GM19238 (cell line): ENCODE measurements around the gene MAP3K14.
A peak's percentile ranks its signal among the peaks of the same experiment; 100 is the strongest.

Experiments used
- DNase-seq: peaks from one replicate; pipeline ENCODE4 v3.0.0; 2011; ENCODE audit warnings: low spot score; ENCODE audit not compliant: insufficient read length

The MAP3K14 gene

DNA sequence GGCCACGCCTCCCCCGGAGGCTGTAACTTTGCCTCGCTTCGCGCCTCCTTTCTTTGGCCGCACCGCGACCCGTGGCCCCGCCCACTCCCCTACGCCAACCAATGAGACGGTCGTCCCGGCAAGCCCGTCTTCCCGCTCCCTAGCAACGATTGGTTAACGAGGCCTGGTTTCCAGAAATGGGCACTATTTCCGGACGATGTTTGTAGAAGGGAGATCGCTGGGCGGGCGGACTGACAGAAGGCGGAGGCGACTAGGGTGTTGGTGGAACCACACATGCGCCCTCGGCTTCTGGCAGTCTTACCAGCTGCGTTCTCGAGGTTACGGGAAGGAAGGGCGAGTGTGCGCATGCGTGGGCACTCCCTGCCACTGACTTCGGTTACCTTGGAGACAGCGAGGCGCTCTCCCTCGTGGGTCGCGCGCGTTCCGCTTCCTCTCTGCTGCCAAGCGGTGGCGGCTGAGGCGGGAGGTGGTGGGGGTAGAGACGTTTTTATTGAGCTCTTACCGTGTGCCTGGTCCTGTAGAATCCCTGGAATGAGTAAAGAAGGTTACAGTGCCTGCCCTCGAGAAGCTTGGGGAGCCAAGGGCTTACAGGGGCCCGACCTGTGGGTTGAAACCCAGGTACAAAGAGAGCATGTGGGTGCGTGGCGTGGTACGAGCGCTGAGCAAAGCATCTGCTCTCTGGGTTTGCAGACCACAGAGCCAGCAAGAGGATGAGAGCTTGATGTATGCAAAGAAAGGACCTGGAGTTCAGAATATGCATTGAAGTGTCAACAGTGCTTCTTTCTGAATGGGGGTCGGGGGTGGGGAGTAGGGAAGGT is 500 bp upstream of the MAP3K14 start:
- DNase-seq, result peak; percentile 94

DNA sequence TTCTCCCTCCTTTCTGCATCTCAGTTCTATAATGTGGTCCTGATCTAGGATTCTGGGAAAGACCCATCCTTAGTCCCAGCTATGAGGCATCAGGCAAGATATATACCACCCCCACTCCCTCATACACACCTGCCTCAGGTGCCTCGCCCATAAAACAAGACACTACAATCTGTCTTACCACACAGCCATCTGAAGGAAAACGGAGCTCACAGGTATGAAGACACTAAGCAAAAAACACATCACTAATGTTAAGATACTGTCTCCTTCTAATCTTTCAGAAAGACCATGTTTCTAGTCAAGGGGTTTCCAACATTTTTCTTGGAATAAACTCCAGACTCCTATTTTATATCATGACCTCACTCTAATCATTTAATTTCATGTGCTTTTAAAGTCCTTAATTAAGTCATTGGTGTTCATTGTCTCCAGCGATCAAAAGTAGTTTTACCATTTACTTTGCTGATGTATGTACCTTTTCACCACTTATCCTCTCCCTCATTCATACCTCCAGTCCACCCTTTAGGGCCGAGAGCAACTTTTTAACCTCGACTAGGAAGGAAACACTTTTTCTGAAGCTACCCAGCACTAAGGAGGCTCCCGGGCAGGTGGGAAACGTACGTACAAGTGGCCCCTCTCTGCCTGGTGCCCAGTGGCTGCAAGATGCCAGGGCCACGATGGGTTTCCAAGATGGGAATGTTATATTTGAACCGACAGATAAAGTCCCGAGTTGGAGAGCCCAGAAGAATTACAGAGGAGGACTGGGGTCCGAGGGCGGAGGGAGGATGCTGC is 979 bp downstream of the MAP3K14 start:
- DNase-seq, result no peak

DNA sequence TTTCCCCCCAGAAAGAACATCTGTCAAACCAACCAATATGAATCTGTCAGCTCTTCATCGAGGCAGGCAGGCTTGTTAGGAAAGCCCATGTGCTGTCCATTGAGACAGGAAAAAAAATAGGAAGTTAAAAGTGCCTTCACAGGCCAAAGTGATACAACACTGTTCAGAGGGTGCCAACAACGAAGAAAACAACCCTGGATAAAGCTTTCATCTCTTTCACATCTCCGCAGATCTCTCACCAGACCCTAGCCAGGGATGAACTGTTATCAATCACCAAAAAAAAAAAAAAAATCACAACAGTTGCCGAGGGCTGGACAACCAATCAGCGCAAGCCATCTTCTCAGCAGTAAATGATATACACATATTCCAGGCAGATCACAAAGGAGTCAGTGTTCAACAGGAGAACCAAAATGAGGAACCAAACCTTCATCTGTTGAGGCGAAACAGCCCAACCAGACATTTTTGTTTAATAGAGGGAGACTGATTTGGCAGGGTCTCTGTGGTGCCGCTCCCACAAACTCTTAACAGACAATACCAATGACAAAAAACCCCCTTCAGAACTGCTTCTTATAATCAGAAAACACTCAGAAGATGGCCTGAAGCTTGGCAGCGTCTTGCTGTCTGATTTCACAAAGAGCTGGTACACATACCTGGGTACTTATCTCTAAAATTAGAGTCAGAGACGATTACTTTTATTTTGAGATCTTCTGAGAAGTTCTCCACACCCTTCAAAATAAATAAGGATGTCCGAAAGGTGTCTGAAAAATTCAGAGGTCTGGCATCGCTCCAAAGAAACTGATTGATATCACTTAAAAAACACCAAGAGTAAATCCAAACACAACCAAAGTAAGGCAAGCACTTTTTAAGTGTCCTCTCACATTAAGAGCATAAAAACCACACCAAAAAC is 1.8 kb downstream of the MAP3K14 start:
- DNase-seq, result no peak

DNA sequence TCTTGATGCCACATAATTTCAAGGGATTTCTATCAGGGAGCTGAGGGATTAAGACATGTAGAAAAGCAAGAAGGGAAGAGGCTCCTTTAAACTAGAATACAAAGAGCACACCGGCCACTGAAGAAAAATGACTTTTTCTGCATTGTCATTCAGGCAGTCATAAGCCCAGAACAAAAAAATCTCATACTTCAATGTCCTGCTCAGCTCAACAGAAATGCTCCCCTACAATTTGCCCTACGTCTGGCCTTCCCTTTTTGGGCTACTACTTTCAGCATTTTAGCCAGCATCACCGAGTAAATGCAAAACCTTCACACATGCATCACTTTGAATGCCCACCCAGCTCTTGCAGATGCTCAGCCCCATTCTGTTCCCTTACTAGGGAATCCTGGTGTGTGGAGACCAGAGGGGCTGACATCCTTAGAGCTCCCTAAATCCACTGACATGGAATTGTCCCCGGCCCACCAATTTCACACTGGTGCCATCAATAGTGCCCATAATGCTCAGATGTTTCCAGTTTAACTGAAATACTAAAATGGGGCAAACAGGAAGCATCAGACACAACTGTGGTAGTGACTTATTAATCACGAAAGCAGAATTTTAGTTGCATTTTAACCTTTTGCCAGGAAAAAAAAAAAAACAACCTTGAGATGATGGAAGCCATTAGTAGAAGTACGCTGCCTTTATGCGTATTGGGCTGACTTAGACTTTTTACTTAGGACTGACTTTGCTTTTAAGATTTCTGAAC is 2.7 kb downstream of the MAP3K14 start:
- DNase-seq, result no peak

DNA sequence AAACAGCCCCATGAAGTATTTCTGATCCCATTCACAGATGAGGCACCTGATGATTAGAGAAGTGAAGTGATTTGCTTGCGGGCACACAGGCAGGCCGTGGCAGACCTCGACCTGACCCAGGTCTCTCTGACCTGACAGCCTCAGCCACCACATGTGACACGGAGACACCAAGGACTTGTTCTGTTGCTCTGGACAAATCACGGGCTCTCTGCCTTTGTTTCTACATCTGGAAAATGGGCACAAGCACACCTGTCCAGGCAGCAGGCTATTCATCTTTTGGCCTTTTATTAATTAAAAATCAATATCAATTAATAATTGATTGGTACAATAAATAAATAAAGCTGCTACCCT is 3.4 kb downstream of the MAP3K14 start:
- DNase-seq, result no peak

DNA sequence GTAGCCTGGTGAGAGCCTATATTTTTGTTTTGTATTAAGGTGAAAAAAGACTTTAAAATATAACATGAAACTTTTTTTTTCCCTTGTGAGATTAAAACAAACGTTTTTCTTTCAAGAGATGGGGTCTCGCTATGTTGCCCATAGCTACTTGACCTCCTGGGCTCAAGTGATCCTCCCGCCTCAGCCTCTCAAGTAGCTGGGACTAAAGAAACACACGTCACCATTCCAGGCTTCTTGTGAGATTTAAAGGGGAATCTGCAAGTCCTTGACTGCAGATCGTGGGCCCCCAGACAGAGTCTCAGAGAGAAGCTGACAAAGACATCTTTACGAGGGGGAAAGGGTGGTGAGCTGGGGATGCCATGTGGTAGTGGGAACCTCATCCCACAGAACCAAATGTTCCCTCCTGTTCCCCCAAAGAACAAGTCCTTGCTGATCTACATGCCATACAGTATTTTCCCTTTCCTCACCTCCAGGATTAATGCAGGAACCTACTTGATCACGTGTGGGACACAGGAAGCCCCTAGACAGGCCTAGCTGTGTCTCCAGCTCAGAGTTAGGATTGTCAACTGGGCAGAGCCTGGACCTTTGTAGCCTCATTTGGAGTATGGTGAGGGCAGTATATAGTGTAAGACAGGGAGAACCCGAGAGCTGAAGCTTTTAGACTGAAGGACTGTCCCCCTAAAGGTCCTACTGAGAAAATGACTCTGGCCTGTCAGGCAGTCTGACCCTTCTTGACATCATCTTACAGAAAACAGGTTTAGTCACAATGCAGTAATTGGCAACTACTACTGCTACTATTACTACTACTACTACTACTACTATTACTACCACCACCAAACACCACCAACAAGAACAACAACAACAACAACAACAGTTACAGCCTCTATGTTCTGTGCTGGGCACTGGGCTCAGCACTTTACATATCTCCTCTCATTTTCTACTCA is 4.1 kb downstream of the MAP3K14 start:
- DNase-seq, result no peak

DNA sequence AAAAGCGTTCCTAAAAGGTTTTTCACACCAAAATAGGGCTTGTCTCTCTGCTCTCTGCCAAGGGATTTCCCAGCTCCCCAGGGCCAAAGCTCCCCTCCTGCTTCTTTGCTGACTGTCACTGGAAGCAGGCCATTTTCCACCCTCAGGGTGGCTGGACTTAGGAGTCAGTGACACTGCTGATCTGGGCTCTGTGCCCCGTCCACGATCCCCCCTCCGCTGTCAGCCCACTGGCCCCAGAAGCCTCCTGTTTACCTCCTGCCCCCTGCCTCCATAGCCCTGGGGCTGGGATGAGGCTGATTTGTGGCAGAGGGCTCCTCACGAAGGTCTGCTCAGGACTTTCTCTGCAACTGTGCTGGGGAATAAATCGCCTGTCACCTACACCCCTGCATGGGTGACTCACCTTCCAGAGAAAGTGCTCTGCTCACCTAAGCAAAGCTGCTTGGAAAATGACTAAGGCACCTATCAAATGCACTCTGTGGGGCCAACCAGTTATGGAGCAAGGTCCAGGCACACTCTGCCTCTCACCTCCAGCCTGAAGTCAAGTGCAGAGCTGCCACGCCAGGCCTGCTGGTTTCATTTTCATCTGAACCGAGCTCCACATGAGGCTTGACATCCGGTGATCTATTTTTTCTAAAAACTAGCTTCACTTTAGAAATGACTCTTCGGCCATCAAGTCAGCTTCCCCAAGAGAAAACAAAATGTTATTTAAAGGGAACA is 4.9 kb downstream of the MAP3K14 start:
- peak; percentile 62 for DNase-seq

DNA sequence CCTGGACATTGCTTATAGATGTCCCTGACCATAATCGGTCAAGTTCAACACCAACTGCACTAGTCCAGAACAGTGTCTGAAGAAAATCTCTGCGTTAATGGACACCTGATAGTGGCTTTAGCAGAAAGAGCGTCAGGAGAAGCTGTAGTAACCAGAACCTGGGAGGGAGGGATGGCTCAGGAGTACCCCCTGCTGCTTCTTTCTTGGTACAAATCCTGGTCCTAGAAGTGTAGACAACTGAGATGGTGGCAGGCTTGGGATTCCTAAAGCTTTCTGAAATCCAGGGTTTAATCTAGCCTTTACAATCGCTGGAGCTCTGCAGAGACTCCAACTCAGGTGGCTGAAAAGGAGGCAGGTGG is 5.4 kb downstream of the MAP3K14 start:
- DNase-seq, result no peak

DNA sequence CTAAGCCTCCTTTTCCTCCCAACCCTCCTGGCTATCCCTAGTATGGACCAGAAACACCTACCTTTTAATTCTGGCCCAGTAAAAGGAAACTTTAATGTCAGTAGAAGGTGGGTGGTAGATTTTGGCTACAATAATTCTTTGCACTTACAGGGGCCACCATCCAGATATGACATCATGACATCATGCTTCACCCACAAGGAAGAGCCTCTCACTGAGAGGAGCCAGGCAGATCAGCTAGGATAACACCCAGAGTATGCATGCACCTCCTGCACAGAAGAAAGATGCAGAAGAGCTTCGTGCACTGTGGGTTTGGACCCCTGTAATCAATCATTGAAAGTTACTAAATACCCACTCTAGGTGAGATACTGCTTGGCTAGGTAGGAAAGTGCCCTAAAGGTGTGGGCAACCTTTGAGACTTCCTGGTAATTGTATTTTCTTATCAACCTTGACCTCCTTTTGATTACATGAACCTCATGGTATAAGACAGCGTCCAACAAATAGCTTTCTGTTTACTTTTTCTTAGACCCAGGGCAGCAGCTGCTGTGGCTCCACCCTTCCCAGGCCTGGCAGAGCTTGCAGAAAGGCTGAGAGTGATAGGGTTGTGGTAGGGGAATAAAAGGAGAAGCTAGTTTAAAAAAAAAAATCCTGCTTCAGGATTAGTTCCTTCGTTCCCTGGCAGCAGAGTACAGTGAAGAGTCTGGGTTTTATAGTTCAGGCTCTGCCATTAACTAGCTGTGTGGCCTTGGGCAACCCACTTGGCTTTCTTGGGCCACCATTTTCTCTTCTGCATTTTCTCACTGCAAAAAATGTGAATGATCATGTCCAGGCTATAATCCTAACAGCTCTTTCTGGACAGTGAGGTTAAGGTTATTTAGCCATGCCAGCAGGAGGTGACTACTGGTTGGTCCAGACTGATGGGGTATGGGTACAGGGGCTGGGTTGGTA is 6.2 kb downstream of the MAP3K14 start:
- no peak for DNase-seq

DNA sequence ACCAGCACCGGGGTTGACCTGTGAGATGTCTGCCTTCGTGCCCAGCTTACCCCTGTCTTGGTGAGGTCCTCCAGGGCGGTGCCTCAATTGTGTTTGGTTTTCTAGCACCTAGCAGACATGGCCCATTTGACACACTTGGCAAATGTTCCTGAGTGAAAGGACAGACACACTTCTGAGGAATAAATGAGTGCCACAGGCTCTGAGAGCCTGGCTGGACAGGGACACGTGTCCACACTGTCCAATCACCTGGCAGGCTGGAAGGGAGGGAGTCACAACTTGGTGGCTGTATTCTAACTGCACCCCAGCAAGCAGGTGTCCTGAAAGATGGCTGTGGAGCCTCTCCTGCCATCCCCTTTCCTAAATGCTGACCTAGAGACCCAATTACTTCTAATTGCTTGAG is 7.4 kb downstream of the MAP3K14 start:
- DNase-seq, result no peak

DNA sequence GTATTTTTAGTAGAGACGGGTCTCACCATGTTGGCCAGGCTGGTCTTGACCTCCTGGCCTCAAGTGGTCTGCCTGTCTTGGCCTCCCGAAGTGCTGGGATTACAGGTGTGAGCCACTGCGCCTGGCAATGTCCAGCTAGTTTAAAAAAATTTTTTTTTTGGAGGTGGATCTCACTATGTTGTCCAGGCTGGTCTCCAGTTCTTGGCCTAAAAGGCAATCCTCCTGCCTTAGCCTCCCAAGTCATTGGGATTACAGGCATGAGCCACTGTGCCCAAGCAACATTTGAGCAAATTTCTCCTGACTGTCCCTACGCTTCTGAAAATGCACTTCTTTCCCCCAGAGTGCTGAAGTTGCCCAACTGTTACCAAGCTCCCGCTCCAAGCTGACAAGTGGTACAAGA is 8.0 kb downstream of the MAP3K14 start:
- no peak for DNase-seq

DNA sequence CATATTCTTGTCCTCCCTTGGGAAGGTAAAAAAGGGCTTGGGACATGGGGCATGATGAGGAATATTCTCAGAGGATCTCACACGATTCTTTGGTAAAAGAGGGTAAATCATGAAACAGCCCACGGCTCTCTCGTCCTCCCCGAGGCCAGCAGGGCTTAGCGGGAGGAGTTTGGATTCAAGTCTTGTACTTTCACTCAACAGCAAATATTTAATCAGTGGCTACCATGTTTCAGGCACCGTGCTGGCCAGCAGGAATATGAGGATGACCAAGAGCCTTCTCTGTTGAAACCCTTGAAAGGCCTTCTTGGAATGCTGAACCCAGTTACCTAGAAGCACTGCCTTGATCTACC is 8.8 kb downstream of the MAP3K14 start:
- DNase-seq, result no peak

DNA sequence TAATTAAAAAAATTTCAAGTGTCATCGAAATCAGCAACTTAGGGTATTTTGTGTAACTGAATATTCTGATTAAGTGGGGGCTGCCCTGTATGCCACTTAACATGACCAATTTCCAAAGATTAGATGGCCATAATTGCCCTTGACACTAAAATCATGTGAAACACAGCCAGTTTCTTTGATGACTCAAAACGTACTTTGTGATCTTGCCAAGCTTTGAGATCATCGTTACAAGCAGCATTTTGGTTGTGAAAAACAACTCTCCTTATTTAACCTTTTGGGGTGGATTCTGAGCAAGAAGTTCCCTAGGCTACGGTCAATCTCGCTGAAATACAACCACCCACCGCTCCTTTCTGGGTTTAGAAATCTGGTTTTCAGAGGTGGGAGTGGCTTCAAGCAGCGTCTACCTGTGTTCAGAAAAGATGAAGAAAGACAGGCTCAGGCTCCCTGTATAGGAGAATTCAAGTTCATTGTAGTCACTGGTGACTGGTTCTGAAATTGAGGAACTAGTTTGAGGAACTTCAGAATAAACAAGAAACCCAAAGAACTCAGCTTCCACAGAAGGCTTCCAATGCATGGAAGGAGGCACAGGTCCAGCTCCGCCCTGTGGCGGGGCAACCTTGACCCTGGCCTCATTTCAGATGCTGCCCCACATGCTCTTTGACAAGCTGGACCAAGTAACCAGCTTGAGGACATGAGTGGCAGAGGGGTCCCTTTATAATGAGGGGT is 9.4 kb downstream of the MAP3K14 start:
- DNase-seq, result no peak

DNA sequence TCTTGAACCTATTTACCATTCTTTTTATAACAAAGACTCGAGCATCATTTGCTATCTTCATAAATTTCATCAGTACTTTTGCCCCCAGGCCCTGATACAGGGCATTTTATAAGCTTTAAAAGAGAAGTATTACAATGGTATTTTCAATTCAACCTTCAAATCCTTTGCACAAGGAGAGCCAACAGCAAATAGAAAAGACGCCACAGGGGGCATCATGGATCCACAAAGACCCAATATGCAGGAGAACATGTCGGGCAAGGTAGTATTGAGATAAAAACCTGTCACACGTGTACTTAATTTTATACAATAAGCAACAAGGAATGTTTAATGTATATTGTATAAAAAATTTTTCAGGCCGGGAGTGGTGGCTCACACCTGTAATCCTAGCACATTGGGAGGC is 10.2 kb downstream of the MAP3K14 start:
- DNase-seq, result no peak

DNA sequence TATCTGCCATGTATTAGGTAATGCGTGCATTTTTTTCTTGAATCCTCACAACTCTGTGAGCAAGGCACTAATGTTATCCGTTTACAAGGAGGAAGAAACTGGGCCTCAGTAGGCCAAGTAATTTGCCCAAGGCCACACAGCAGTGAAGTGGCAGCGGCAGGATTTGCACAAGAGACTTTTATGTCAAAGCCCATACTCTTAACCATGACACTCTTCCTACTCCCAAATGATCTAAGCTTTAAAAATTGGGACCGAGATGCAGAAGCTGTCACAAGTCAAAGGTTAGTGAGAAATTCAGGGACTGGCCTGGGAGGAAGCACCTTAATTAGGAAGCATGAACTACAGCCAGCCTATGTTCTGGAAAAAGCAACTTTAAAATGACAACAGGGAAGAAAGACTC is 10.7 kb downstream of the MAP3K14 start:
- DNase-seq, result no peak

DNA sequence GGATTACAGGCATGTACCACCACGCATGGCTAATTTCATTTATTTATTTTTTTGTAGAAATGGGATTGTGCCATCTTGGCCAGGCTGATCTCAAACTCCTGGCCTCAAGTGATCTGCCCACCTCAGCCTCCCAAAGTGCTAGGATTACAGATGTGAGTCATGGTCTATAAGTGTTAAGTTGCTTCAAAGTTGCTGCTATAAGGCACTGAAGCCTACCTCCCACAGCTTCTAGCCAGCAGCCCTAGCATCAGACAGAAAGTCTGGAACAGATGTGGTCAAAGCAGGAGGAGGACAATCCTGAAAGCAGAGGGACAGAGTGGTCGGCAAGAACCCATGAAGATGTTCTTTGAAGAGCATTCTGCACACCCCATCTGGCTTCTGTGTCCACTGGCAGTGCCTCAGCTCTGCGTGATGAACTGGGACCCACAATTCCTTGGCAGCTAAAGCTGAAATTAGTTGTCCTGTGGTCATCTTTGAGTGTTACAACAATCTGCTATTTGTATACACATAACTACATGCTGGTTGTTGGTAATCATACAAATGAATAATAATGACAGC is 11.2 kb downstream of the MAP3K14 start:
- no peak for DNase-seq

DNA sequence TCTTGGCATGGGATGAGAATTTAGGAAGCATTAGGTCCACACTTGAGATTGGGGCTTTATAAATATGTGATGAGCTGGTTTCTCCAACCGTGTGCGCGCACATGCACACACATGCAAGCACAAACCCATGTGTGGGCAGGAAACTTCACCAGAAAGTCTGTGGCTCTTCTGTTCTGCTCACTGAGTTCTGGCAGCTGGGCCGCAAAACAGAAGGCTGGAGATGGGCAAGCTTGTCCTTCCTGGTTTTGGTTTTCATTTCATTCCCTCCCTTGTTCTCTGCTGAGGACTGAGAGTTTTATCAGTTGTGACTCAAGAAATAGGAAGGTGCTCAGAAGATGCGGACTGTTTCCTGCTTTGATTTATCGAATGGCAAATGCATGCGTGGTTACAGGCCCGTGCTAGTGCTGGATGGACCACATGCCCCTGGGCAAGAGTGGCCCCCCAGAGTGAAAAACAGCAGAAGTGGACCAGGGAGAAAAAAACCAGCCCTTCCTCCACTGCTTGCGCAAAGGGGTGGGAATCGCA is 14.1 kb downstream of the MAP3K14 start:
- peak; percentile 42 for DNase-seq
